Measurements from ENCODE around the gene SAP130.

The SAP130 gene

GRCh38 chr2:128024816-128025215, 3.0 kb downstream of the SAP130 start:
- DNase-seq: no peak

GRCh38 chr2:128017561-128017960, 10.3 kb downstream of the SAP130 start:
- no peak for DNase-seq

GRCh38 chr2:128016620-128017019, 11.2 kb downstream of the SAP130 start:
- DNase-seq: no peak

GRCh38 chr2:128012698-128013097, 15.2 kb downstream of the SAP130 start:
- DNase-seq: no peak

GRCh38 chr2:128008074-128008672, 19.7 kb downstream of the SAP130 start:
- no peak for DNase-seq

GRCh38 chr2:128004509-128004908, 23.4 kb downstream of the SAP130 start:
- DNase-seq: no peak

- DNase-seq: no peak
These were observed 24.4 kb downstream of the SAP130 start for GRCh38 chr2:128003463-128003862.

GRCh38 chr2:127996160-127996559, 31.7 kb downstream of the SAP130 start:
- no peak for DNase-seq

- no peak for DNase-seq
These were observed 32.1 kb downstream of the SAP130 start for GRCh38 chr2:127995725-127996124.

- DNase-seq: no peak
These were observed 34.2 kb downstream of the SAP130 start for GRCh38 chr2:127993659-127994058.

GRCh38 chr2:127991742-127992141, 36.1 kb downstream of the SAP130 start:
- no peak for DNase-seq

- no peak for DNase-seq
These were observed 41.2 kb downstream of the SAP130 start for GRCh38 chr2:127986548-127987079.

GRCh38 chr2:127985735-127986134, 42.1 kb downstream of the SAP130 start:
- no peak for DNase-seq

- no peak for DNase-seq
These were observed 42.7 kb downstream of the SAP130 start for GRCh38 chr2:127985026-127985734.

GRCh38 chr2:127984551-127984950, 43.3 kb downstream of the SAP130 start:
- DNase-seq: no peak

GRCh38 chr2:127969446-127969845, 58.4 kb downstream of the SAP130 start:
- DNase-seq: no peak

- no peak for DNase-seq
These were observed 59.1 kb downstream of the SAP130 start for GRCh38 chr2:127968610-127969339.

GRCh38 chr2:127961729-127962128, 66.1 kb downstream of the SAP130 start:
- DNase-seq: no peak

GRCh38 chr2:127957240-127957639, 70.6 kb downstream of the SAP130 start:
- no peak for DNase-seq

- no peak for DNase-seq
These were observed 73.0 kb downstream of the SAP130 start for GRCh38 chr2:127954857-127955256.

GRCh38 chr2:127953849-127954248, 74.0 kb downstream of the SAP130 start:
- DNase-seq: no peak

- no peak for DNase-seq
These were observed 74.6 kb downstream of the SAP130 start for GRCh38 chr2:127953128-127953718.

- DNase-seq: no peak
These were observed 76.8 kb downstream of the SAP130 start for GRCh38 chr2:127951026-127951425.
